Measurements from ENCODE around the gene LRRC58.

Gene LRRC58

GRCh38 chr3:120348991-120349854 lies at the start of gene LRRC58 (continued):
- peak; percentile 45; the same call in 1 of the 2 replicates for TF ChIP-seq ZBTB10 (tag by site-specific recombination; IDR thresholded peaks at IDR 0.05)
- no peak; the same call in 1 of the 2 replicates for TF ChIP-seq ZNF121 (tag by site-specific recombination; IDR thresholded peaks at IDR 0.05)
- TF ChIP-seq OVOL3 (tag by site-specific recombination; IDR thresholded peaks at IDR 0.05) = no peak
- TF ChIP-seq ZBTB8A (tag by site-specific recombination; IDR thresholded peaks at IDR 0.05) = peak; percentile 90
- TF ChIP-seq ZBTB21 (tag by site-specific recombination; IDR thresholded peaks at IDR 0.05) = no peak
- TF ChIP-seq HOXD13 (CRISPR knock-in tag; IDR thresholded peaks at IDR 0.05; ENCODE audit: borderline replicate concordance) = no peak
- TF ChIP-seq ZNF518A (tag by site-specific recombination; conservative IDR thresholded peaks at IDR 0.05; ENCODE audit: low read depth) = no peak
- no peak for TF ChIP-seq HOXA7 (CRISPR knock-in tag; IDR thresholded peaks at IDR 0.05; ENCODE audit: borderline replicate concordance)
- peak; percentile 89 for TF ChIP-seq CTCF (tag by site-specific recombination; IDR thresholded peaks at IDR 0.05)
- no peak for TF ChIP-seq ZNF596 (tag by site-specific recombination; IDR thresholded peaks at IDR 0.05)
- TF ChIP-seq ZSCAN16 (tag by site-specific recombination; IDR thresholded peaks at IDR 0.05) = no peak
- no peak for TF ChIP-seq ZNF701 (tag by site-specific recombination; IDR thresholded peaks at IDR 0.05)
- TF ChIP-seq ZEB2 (tag by site-specific recombination; IDR thresholded peaks at IDR 0.05) = peak; percentile 24; the same call in 1 of the 2 replicates
- no peak for TF ChIP-seq ZNF830 (tag by site-specific recombination; IDR thresholded peaks at IDR 0.05; ENCODE audit: low read depth)
- no peak for TF ChIP-seq ZNF114 (tag by site-specific recombination; IDR thresholded peaks at IDR 0.05)
- no peak for TF ChIP-seq ZSCAN23 (tag by site-specific recombination; IDR thresholded peaks at IDR 0.05)
- no peak for TF ChIP-seq PRDM1 (tag by site-specific recombination; IDR thresholded peaks at IDR 0.05)
- TF ChIP-seq ZSCAN18 (tag by site-specific recombination; IDR thresholded peaks at IDR 0.05) = no peak
- TF ChIP-seq REPIN1 (tag by site-specific recombination; IDR thresholded peaks at IDR 0.05; ENCODE audit: low read depth) = no peak
- TF ChIP-seq ZBTB7A (tag by site-specific recombination; IDR thresholded peaks at IDR 0.05; ENCODE audit: low read depth) = no peak
- TF ChIP-seq ZNF24 (tag by site-specific recombination; IDR thresholded peaks at IDR 0.05) = no peak
- TF ChIP-seq ZNF221 (tag by site-specific recombination; IDR thresholded peaks at IDR 0.05; ENCODE audit: borderline replicate concordance) = no peak
- no peak for TF ChIP-seq GLI4 (tag by site-specific recombination; IDR thresholded peaks at IDR 0.05)
- TF ChIP-seq ZNF530 (tag by site-specific recombination; IDR thresholded peaks at IDR 0.05; ENCODE audit: low read depth) = no peak
- no peak for TF ChIP-seq ZNF184 (tag by site-specific recombination; IDR thresholded peaks at IDR 0.05)
- no peak for TF ChIP-seq ZNF19 (tag by site-specific recombination; IDR thresholded peaks at IDR 0.05; ENCODE audit: low read depth)
- no peak for TF ChIP-seq ZNF248 (tag by site-specific recombination; IDR thresholded peaks at IDR 0.05)

Measured in HEK293 (cell line).